GM12875 (cell line): ENCODE measurements around the gene NTNG1.
A peak's percentile ranks its signal among the peaks of the same experiment; 100 is the strongest.

Experiments used
- H3K4me3 ChIP-seq: one replicate; pipeline ENCODE4 v1.5.1; 2011; ENCODE audit warnings: low read depth, low read length, control low read depth
- TF ChIP-seq, protein P1 (sequence below): IDR thresholded peaks from 2 replicates; pipeline ENCODE4 v1.5.1; 2011; ENCODE audit warnings: low read depth, mild to moderate bottlenecking, control low read depth, inconsistent platforms, low read length, moderate library complexity, borderline replicate concordance; ENCODE audit not compliant: insufficient read depth

Gene NTNG1

DNA sequence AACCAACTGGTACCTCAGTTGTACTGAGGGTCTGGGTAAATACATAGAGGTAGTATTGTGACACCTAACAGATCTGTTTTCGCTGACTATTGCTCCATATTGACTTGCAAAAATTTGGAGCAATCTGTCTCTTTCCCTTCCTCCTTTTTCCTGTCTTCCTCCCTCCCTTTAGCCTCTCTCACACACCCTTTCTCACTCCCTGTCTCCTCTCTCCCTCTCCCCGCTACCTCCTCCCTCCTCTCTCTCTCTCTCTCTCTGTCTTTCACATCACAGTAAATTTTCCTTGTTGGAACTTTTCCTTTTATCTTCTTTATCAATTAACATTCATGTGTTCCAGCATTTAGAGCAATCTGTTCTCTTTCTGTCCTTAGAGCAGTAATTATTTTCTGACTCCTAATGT is 278.2 kb downstream of the NTNG1 start:
- TF ChIP-seq, protein P1, sequence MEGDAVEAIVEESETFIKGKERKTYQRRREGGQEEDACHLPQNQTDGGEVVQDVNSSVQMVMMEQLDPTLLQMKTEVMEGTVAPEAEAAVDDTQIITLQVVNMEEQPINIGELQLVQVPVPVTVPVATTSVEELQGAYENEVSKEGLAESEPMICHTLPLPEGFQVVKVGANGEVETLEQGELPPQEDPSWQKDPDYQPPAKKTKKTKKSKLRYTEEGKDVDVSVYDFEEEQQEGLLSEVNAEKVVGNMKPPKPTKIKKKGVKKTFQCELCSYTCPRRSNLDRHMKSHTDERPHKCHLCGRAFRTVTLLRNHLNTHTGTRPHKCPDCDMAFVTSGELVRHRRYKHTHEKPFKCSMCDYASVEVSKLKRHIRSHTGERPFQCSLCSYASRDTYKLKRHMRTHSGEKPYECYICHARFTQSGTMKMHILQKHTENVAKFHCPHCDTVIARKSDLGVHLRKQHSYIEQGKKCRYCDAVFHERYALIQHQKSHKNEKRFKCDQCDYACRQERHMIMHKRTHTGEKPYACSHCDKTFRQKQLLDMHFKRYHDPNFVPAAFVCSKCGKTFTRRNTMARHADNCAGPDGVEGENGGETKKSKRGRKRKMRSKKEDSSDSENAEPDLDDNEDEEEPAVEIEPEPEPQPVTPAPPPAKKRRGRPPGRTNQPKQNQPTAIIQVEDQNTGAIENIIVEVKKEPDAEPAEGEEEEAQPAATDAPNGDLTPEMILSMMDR = no peak
- no peak overlapping the region for H3K4me3 ChIP-seq

GRCh38 chr1:107422901-107423300 is 282.1 kb downstream of the NTNG1 start:
- no peak overlapping the region for H3K4me3 ChIP-seq
- TF ChIP-seq, protein P1 = no peak

DNA sequence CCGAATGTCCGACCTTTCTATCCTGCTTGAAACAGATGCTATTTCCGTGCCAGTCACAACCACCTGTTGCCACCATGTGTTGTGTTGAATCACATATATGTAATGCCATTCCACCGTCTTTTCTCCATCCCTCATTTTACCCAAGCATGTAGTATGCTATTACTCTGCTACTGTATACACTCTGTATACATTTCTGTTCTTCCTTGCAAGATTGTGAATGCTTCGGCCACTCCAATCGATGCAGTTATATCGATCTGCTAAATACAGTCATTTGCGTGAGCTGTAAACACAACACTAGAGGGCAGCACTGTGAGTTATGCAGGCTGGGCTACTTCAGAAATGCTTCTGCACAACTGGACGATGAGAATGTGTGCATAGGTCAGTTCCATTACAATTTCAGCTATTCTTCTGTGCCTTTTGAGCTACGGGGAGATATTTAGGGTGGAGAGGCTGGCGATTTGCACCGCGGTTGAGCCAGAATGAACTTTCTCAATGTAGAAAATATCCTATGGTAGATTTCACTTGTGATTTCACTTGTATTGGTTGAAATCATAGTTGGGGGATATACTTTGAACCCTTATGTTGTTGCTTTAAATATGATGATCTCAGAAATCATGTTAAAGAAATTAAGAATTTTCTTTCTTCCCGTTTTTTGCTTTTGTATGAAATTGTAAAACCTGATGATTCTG is 289.8 kb downstream of the NTNG1 start:
- H3K4me3 ChIP-seq = no peak overlapping the region
- TF ChIP-seq, protein P1 = peak; percentile 59; the same call in 1 of the 2 replicates

DNA sequence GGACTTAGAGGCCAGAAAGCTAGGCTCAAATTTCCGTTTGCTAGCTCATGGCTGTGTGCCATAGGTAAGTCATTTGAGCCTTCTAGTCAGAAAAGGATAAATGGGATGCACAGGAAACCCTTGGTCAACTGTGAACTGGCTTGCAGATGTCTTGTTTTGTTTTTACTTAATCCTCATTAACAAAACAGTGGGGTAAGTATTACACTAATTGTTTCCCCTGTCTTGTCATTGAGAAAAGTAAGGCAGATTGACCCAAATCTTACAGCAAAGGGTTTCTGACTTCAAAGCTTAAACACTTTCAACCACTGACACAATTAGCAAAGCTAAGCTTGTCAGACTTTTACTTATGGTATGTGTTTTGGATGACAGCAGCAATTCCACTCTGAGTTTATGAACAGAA is 291.3 kb downstream of the NTNG1 start:
- no peak overlapping the region for H3K4me3 ChIP-seq
- TF ChIP-seq, protein P1 = no peak

DNA sequence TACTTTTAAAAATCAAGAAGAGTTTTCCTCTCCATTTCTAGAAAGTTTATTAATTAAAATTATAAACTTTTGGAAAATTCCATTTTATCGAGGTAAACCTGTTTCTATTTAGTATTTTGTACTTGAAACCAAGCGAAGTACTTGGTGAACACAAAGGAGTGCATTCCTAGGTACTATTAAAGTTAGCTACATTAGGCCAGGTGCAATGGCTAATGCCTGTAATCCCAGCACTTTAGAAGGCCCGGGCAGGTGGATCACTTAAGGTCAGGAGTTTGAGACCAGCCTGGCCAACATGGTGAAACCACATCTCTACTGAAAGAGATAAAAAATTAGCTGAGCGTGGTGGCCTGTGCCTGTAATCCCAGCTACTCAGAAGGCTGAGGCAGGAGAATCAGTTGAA is 292.2 kb downstream of the NTNG1 start:
- no peak overlapping the region for H3K4me3 ChIP-seq
- TF ChIP-seq, protein P1 = no peak

DNA sequence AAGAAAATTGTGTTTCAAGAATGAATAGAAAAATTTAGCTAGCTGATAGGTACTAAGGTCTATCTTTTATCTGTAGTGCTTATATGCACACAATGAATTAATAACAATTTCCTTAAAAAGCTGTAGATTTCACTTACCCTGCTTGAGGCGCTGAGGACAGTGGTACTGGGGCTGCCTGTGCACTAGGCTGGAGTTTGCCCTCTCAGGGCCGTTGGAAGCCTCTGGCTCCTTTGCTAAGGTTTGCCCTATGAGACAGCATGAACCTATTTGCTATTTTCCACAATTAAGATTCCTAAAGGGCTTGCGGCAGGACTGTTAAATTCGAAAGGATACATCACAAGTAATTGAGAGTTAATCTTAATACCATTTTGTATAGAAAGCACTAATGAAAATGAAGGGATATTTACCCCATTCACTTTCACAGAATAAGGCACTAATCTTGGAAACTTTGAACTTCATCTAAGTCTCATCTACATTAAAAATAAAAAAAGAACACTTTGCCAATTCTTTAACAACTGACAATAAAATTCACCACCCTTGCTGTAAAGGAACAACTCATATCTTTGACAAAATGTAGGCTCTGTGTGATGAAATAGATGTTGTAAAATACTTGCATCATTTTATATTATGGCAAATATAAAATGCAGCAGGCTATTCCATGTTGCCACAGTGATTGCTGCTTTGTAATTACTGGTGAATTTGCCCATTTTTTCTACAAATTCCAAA is 293.0 kb downstream of the NTNG1 start:
- H3K4me3 ChIP-seq = no peak overlapping the region
- TF ChIP-seq, protein P1 = no peak

DNA sequence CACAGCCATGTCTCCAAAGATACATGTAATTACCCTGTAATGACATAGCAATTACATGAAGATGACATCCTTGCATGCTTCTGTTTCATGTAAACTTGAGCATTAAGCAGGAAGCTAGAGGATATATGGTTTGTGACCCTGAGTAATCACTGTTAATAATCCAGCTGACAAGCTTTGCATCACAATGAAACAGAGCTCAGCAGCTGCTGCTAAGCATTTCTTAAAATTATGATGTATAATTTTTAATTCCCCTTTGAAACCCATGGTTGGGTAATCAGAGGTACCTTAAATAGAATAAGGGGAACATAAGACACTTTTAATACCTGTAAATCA is 293.5 kb downstream of the NTNG1 start:
- TF ChIP-seq, protein P1 = no peak

More for the DNA sequence above, 293.5 kb downstream of the NTNG1 start:
- no peak overlapping the region for H3K4me3 ChIP-seq
